NCI-H1417 (cell line): Measurements from ENCODE around the gene SDK1.

Experiments used
- DNase-seq, 3 experiments: peaks; one replicate each; lab custom pipeline; 2025; lab: John Stamatoyannopoulos, UW

Gene SDK1

DNA sequence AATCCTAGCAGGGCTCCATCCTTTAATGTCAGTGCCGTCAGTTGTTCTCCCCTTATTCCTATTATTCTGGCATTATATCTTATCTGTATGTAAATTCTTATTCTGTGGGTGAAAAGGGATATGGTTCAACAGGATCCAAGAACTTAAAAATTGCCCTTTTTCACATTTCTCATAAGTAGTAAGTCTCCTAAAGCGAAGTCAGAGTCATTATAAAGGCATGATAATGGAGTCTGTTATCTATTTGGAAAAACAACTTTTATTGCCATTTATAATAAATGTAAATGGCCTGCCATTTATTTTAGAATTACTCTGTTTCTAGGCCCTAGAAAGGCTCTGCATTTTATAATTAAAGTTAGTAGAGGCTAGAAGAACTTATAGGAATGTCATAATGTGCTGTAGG is 31.3 kb downstream of the SDK1 start:
- no peak for DNase-seq

DNA sequence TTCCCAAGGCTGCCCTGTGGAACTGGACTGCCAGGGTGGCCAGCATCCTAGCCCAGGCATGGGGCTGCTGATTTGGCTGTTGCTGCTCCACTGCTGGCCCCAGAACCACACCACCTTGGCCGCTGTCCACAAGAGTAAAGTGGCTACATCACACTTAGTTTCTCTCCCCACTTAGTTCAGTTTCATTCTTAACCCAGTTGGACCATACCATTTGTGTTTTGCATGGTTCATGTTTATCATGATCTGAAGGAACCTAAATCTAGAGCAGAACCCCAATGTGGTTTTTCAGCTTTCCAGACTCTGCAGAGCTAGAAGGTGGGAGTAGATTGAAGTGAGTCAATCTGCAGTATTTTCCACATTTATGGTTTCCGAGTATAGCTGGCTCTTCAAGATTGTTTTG is 32.8 kb downstream of the SDK1 start:
- DNase-seq, result no peak

- peak; percentile 18 to 62 (median 51) for DNase-seq
These were observed 35.1 kb downstream of the SDK1 start for GRCh38 chr7:3336042-3336665.

DNA sequence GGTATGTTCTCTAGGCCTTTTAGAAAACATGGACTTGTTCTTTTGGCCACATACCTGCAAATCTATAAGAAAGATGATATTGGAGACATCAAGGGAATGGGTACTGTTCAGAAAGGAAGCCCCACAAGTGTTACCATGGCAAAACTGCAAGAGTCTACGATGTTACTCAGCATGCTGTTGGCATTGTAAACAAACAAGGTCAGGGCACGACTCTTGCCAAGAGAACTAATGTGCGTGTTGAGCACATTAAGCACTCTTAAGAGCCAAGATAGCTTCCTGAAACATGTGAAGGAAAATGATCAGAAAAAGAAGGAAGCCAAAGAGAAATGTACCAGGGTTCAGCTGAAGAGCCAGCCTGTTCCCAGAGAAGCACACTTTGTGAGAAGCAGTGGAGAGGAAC is 37.1 kb downstream of the SDK1 start:
- DNase-seq, result peak in 1 of 3 experiments; percentile 51

DNA sequence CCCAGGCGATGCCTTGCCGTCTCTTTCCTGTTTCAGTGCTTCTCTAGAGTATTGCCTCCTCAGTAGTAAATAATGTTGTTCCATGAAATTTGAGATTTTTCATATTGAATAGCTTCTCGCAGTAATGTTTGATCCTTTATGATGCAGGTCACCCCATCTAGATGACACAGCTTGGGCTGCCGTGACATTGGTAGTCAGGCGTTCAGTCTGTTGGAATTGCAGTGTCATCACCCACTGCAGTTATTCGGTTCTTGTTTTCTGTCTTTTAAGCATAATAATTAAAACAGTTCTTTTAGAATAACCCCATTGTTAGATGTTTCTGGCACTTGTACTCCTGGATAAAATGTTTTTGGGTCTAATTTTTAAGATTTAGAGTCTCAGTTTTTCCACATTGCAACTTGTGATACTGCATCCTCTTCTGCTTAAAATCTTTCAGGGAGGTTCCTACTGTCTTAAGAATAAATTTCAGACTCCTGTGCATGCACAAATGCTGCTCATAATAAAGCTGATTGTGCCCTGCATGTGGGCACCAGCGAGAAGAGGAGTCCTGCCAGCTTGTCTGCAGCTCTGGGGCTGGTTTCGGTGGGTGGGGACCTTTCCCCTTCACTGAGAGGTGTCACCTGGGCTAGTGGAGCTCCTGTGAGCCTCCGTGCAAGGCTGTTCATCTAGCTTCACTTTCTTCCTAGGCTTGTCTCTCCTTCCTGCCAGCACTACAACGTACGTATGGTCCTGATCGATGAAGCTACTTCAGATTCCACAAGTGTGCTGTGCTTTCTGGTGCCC is 44.8 kb downstream of the SDK1 start:
- no peak for DNase-seq

- no peak for DNase-seq
These were observed 48.1 kb downstream of the SDK1 start for GRCh38 chr7:3349126-3349525.

GRCh38 chr7:3356173-3356572 is 55.1 kb downstream of the SDK1 start:
- DNase-seq, result peak in 1 of 3 experiments; percentile 43

GRCh38 chr7:3358991-3359390 is 57.9 kb downstream of the SDK1 start:
- DNase-seq, result no peak

DNA sequence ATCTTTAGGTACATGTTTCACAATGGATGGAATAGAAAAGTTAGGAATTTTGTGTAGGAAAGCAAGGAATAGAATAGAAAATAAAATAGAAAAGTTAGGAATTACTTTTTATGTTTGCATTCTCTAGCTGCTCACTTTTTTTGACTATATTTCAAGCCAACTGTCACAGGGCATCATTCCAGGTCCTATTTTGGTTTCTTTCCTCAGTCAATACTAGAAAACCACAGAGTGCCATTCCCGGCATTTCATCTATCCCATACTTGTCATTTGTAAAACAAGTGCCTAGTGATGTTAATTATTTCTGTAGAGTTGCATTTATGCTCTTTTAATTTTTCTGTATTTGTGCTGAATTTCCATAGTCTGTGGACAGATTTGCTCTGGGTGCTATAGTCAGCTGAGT is 66.2 kb downstream of the SDK1 start:
- DNase-seq, result no peak

GRCh38 chr7:3370068-3370830 is 69.2 kb downstream of the SDK1 start:
- DNase-seq, result peak in 2 of 3 experiments; percentile 30 to 62

DNA sequence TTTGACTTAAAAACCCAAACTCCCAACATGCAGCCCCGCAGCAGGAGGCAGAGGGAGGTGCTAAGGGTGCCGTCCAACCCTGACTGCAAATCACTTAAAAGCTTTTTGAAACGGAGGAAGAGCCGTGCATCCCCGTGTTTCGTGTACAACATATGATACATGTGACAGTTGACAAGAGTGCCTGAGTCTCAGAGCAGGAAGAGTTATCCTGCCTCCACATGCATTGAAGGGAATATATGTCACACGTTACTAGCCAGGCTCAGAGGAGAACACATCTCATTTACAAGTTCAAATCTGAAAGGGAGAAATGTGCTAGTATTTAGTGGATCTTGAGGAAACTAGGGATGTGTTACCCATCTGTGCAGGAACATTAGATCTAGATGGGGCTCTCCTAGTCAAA is 69.9 kb downstream of the SDK1 start:
- DNase-seq, result peak in 1 of 3 experiments; percentile 24

DNA sequence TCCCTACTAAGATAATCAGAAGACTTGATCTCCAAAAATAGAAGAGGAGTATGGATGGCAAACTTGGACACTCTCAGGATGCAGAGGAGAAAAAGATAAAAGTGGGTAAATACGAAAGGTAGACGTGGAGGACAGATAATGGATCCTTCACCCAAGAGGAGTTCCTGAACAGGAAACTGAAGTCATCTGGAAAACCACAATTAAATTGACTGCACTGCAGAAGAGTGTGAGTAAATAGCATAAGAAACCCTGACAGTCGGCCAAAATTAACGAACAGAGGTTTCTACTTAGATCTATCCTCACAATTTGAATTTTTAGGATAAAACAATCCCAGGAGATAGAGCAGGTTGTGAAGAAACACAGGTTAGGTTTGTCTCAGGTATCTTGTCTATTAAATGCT is 70.5 kb downstream of the SDK1 start:
- peak in 1 of 3 experiments; percentile 70 for DNase-seq

DNA sequence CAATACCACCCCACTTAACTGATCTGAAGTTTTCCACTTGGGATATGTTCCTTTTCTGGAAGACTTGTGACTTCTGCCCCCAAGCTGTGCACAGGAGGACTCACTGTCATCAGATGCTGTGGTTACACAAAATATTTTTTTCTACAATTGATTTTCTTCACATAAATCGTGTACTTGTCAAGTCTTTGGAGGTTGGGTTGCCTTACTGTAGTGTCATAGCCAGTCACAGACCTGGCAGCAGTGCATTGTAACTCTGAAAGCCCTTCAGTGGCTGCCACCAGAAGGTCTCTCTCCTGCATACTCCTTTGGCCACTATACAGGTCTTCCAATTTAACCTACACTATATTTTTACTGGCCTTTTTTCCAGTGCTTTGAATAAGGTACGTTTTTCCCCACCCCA is 73.2 kb downstream of the SDK1 start:
- DNase-seq, result no peak

GRCh38 chr7:3378390-3379150 is 77.5 kb downstream of the SDK1 start:
- DNase-seq, result no peak

- DNase-seq, result no peak
These were observed 79.0 kb downstream of the SDK1 start for GRCh38 chr7:3380034-3380433.

- peak in 1 of 3 experiments; percentile 43 for DNase-seq
These were observed 80.0 kb downstream of the SDK1 start for GRCh38 chr7:3380886-3381685.

DNA sequence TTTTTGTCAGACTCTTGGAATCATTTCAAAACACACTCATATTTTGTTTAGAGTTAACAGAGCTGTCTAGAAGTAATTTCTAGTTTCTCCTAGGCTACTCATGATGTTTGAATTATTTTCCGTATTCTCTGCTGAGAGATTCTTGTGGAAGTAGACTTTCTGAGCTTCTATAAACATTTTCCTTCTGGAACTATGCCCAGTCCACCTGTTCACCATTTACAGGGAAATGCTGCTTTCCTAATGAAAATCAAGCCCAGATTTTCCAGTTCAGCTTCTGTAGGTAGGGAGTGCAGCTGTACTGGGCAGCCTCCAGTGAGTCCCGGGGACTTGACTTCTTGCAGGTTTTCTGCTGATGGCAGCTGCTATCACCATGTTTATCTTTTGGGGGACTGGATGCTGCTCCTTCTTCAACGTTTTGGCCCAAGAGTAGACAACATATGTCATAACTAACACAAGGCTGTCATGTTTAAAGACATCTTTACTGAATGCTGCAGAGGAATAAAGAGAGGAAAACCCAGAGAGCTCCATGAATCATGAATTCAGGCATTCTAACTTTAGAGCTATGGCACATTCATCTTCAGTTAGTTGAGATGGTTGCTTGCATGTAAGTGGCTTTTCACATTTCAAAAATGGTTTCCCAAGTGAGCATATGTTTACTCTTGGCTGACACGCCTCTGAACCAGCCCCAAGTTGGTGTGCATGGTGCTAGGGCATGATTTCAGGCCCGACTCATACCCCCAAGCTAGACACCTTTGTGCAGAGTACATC is 85.6 kb downstream of the SDK1 start:
- DNase-seq, result no peak

DNA sequence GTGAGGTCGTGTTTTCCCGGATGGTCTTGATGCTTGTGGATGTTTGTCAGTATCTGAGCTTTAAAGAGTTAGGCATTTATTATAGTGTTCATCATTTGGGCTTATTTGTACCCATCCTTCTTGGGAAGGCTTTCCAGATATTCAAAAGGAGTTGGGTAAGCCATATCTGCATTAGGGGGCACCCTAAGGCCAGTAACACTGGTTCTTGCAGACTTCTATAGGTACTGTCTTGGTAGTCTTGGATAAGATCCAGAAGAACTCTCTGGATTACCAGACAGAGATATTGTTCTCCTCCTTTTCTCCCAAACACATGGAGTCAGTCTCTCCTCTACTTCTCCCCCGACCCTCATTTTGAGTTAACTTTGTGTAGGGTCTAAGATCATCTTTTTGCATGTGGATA is 92.8 kb downstream of the SDK1 start:
- DNase-seq, result no peak

GRCh38 chr7:3397324-3397723 is 96.3 kb downstream of the SDK1 start:
- no peak for DNase-seq

DNA sequence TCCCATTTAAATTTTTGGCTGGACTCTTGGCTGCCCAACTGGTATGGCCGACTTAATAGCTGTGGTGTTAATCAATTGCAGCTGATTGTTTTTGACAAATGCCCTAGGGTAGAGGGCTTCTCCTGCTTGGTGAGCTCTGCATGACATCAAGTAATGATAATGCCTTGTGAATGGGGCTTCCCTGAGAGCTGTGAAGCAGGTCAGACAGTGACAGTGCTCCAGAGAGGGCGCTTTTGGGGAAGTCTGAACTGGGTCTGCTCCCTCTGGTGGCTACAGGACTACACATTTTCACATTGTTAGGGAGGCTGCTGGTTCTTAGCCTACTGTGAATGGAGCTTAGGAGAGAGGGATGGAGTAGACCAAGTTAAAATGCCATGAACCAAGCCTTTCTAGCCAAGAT is 98.8 kb downstream of the SDK1 start:
- no peak for DNase-seq

GRCh38 chr7:3404501-3404900 is 103.4 kb downstream of the SDK1 start:
- no peak for DNase-seq
